ENCODE results near the gene TBC1D10A.

- no peak for TF ChIP-seq CTCF (conservative IDR thresholded peaks at IDR 0.05)
- no peak for TF ChIP-seq EZH2 (IDR thresholded peaks at IDR 0.05; ENCODE audit: low read depth)
These were observed 72.4 kb downstream of the TBC1D10A start for GRCh38 chr22:30254314-30254713.

All from PC-9 (cell line).